K562 (cell line): Measurements from ENCODE around the gene P4HTM. TPM values are rescaled to one million over a fixed set of nuclear protein-coding genes. Genes with fewer than 3 reads are reported as not detected.
A peak's percentile ranks its signal among the peaks of the same experiment; 100 is the strongest.

Source experiments
- DNMT1 ChIP-seq: fragments of 450-650 bp; IDR thresholded peaks from 2 replicates; pipeline ENCODE4 v1.6.1; 2016; ENCODE audit warnings: antibody characterized with exemption, mild to moderate bottlenecking
- GABPA ChIP-seq: fragments of 200-800 bp; sonication (Bioruptor generic); conservative IDR thresholded peaks from 2 replicates; pipeline ENCODE4 v1.6.1; 2016; ENCODE audit warnings: low read depth, missing genetic modification characterization, missing compliant biosample characterization
- HNRNPH1 ChIP-seq: fragments of 200-400 bp; formaldehyde crosslinking; optimal IDR thresholded peaks from 2 replicates; pipeline ENCODE3; 2017; ENCODE audit warnings: low read depth, mild to moderate bottlenecking, low read length, moderate library complexity
- KDM1A ChIP-seq, 2 experiments: fragments of 450-650 bp; IDR thresholded peaks; 2 replicates each; pipeline ENCODE4 v1.6.1; 2016; ENCODE audit warnings: mild to moderate bottlenecking in 2 of 2
- NR2F6 ChIP-seq: fragments of 450-650 bp; formaldehyde crosslinking; IDR thresholded peaks from 2 replicates; pipeline ENCODE4 v1.4.0; 2020; ENCODE audit warnings: mild to moderate bottlenecking
- PRPF4 ChIP-seq: fragments of 200-400 bp; formaldehyde crosslinking; IDR thresholded peaks from one replicate; pipeline ENCODE4 v1.6.1; 2017; ENCODE audit warnings: low read length, low read depth, mild to moderate bottlenecking; ENCODE audit not compliant: insufficient read depth, poor library complexity, severe bottlenecking
- RB1 ChIP-seq: fragments of 450-650 bp; IDR thresholded peaks from 2 replicates; pipeline ENCODE4 v1.6.1; 2017; ENCODE audit warnings: low read depth, mild to moderate bottlenecking
- RBM22 ChIP-seq: fragments of 200-400 bp; formaldehyde crosslinking; IDR thresholded peaks from 2 replicates; pipeline ENCODE4 v1.6.1; 2018; ENCODE audit warnings: low read length, low read depth; ENCODE audit not compliant: poor library complexity, severe bottlenecking
- YBX1 ChIP-seq: fragments of 450-650 bp; IDR thresholded peaks from 2 replicates; pipeline ENCODE4 v1.7.1; 2016; ENCODE audit warnings: mild to moderate bottlenecking
- ZBTB1 ChIP-seq: sonication (generic); formaldehyde crosslinking; IDR thresholded peaks from 2 replicates; pipeline ENCODE4 v1.8.1; 2023; ENCODE audit warnings: missing genetic modification reagents, low read depth, mild to moderate bottlenecking, borderline replicate concordance
- ZNF282 ChIP-seq: sonication (generic); formaldehyde crosslinking; IDR thresholded peaks from 2 replicates; pipeline ENCODE4 v1.8.1; 2023; ENCODE audit warnings: missing genetic modification reagents
- polyA plus RNA-seq, 8 experiments: library from polyadenylated mRNA; depleted of rRNA in 4 of 8; stranded (reverse) in 5 of 8; unstranded in 3 of 8; fragments of >200 nt; fragmentation: Nextera tagmentation in 2 of 8; fragmentation: Illumina TruSeq in 1 of 8; extraction: Ambion mirVana in 2 of 8; extraction: Trizol in 1 of 8; gene quantifications; 2 replicates each; pipeline versions ENCODE4 v1.2.1 to v1.2.3, GENCODE V29; 2011 to 2014; ENCODE audit warnings: inconsistent platforms in 1 of 8, missing spikeins in 1 of 8
- total RNA-seq, 7 experiments: library from RNA; depleted of rRNA in 6 of 7; stranded (reverse); fragments of >200 nt in 6 of 7; fragmentation: Illumina TruSeq in 2 of 7; extraction: Trizol in 2 of 7; gene quantifications; 2 replicates each; pipeline versions ENCODE4 v1.2.1 to v1.2.3, GENCODE V29; 2011 to 2021; ENCODE audit warnings: low replicate concordance in 1 of 7
- TF ChIP-seq, protein P1 (sequence below): sonication (generic); formaldehyde crosslinking; IDR thresholded peaks from 2 replicates; pipeline ENCODE4 v1.8.0; 2022; ENCODE audit warnings: missing genetic modification reagents, mild to moderate bottlenecking, moderate library complexity, borderline replicate concordance
- TF ChIP-seq, protein P2 (sequence below): fragments of 200-800 bp; sonication (Bioruptor generic); IDR thresholded peaks from 2 replicates; pipeline ENCODE4 v1.6.1; 2017; ENCODE audit warnings: missing genetic modification characterization, missing compliant biosample characterization
- TF ChIP-seq, protein P3 (sequence below), 2 experiments: IDR thresholded peaks; 2 replicates each; pipeline ENCODE4 v1.6.1; 2011; ENCODE audit warnings: borderline replicate concordance in 1 of 2, control low read depth in 1 of 2, low read depth in 1 of 2, low read length in 1 of 2, mild to moderate bottlenecking in 1 of 2, mixed read lengths in 1 of 2, moderate library complexity in 1 of 2; ENCODE audit not compliant: insufficient read depth in 1 of 2, insufficient read length in 1 of 2, poor library complexity in 1 of 2, severe bottlenecking in 1 of 2; ENCODE audit errors: extremely low read depth in 1 of 2
- TF ChIP-seq, protein P4 (sequence below): fragments of 200-800 bp; sonication (Bioruptor generic); IDR thresholded peaks from 2 replicates; pipeline ENCODE4 v1.6.1; 2016; ENCODE audit warnings: missing genetic modification characterization, missing compliant biosample characterization
- TF ChIP-seq, protein P5 (sequence below): fragments of 250-450 bp; sonication (Bioruptor Pico); IDR thresholded peaks from 2 replicates; pipeline ENCODE4 v1.5.0; 2021

P4HTM gene
- total and polyA plus RNA-seq, 9 of the 15 experiments (the other 6 are each of a cell fraction or from before 2014, with no cell fraction given): 0.09 to 0.66 (median 0.25) TPM; not detected in 2

DNA sequence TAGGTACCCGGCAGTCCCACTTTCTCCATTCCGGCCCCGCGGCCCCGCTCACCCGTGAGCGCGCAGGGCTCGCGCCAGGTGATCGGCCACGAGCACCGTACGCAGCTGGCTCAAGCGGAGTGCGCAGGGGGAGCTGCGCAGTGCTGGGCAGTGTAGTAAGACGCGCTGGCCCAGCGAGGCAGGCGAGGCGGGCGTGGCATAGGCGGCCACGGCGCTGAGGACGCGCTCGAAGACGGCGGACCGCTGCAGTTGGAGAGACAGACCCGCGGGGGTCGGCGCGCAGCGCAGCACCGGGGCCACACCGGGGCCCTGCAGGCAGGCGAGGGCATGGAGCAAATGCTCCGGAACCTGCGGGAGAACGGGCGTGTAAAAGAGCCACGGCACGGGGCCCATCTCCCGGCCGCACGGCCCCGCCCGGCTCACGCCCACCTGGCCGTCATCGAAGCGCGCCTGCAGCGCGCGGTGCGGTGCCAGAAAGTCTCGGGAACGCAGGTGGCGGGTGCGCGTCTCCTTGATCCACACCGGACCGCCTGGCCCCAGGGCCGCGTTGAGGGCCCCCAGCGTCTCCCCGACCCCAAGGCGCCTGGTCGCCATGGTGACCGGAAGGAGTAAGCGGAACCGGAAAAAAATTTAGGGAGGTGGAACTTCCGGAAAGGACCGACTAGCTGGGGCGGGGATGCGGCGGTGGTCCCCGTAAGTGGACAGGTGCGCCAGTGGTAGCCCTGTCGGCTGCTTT is 28.1 kb downstream of the P4HTM start, which contains the start of gene DALRD3 (continued):
- TF ChIP-seq RB1 (no peak), HNRNPH1 (no peak), PRPF4 (no peak), ZNF282 (CRISPR knock-in tag) (no peak), KDM1A (IDR thresholded peaks at IDR 0.05) (no peak), GABPA (tag) (peak; percentile 93), YBX1 (no peak), NR2F6 (CRISPR knock-in tag) (0 out of 2 replicates have a peak, but pooled peaks have one; percentile 25), ZBTB1 (CRISPR knock-in tag) (no peak), DNMT1 (no peak), RBM22 (peak; percentile 75)
- TF ChIP-seq, protein P1, sequence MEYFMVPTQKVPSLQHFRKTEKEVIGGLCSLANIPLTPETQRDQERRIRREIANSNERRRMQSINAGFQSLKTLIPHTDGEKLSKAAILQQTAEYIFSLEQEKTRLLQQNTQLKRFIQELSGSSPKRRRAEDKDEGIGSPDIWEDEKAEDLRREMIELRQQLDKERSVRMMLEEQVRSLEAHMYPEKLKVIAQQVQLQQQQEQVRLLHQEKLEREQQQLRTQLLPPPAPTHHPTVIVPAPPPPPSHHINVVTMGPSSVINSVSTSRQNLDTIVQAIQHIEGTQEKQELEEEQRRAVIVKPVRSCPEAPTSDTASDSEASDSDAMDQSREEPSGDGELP (CRISPR knock-in tag): peak; percentile 82
- TF ChIP-seq, protein P2, sequence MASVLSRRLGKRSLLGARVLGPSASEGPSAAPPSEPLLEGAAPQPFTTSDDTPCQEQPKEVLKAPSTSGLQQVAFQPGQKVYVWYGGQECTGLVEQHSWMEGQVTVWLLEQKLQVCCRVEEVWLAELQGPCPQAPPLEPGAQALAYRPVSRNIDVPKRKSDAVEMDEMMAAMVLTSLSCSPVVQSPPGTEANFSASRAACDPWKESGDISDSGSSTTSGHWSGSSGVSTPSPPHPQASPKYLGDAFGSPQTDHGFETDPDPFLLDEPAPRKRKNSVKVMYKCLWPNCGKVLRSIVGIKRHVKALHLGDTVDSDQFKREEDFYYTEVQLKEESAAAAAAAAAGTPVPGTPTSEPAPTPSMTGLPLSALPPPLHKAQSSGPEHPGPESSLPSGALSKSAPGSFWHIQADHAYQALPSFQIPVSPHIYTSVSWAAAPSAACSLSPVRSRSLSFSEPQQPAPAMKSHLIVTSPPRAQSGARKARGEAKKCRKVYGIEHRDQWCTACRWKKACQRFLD (CRISPR knock-in tag): peak; percentile 65; the same call in 1 of the 2 replicates
- TF ChIP-seq, protein P3, sequence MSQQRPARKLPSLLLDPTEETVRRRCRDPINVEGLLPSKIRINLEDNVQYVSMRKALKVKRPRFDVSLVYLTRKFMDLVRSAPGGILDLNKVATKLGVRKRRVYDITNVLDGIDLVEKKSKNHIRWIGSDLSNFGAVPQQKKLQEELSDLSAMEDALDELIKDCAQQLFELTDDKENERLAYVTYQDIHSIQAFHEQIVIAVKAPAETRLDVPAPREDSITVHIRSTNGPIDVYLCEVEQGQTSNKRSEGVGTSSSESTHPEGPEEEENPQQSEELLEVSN (IDR thresholded peaks at IDR 0.05; ENCODE audit: borderline replicate concordance in 1 of 2, extremely low read depth in 1 of 2, insufficient read depth in 1 of 2, insufficient read length in 1 of 2, low read depth in 1 of 2, low read length in 1 of 2, poor library complexity in 1 of 2, severe bottlenecking in 1 of 2): peak in 1 of 2 experiments; percentile 42
- TF ChIP-seq, protein P4, sequence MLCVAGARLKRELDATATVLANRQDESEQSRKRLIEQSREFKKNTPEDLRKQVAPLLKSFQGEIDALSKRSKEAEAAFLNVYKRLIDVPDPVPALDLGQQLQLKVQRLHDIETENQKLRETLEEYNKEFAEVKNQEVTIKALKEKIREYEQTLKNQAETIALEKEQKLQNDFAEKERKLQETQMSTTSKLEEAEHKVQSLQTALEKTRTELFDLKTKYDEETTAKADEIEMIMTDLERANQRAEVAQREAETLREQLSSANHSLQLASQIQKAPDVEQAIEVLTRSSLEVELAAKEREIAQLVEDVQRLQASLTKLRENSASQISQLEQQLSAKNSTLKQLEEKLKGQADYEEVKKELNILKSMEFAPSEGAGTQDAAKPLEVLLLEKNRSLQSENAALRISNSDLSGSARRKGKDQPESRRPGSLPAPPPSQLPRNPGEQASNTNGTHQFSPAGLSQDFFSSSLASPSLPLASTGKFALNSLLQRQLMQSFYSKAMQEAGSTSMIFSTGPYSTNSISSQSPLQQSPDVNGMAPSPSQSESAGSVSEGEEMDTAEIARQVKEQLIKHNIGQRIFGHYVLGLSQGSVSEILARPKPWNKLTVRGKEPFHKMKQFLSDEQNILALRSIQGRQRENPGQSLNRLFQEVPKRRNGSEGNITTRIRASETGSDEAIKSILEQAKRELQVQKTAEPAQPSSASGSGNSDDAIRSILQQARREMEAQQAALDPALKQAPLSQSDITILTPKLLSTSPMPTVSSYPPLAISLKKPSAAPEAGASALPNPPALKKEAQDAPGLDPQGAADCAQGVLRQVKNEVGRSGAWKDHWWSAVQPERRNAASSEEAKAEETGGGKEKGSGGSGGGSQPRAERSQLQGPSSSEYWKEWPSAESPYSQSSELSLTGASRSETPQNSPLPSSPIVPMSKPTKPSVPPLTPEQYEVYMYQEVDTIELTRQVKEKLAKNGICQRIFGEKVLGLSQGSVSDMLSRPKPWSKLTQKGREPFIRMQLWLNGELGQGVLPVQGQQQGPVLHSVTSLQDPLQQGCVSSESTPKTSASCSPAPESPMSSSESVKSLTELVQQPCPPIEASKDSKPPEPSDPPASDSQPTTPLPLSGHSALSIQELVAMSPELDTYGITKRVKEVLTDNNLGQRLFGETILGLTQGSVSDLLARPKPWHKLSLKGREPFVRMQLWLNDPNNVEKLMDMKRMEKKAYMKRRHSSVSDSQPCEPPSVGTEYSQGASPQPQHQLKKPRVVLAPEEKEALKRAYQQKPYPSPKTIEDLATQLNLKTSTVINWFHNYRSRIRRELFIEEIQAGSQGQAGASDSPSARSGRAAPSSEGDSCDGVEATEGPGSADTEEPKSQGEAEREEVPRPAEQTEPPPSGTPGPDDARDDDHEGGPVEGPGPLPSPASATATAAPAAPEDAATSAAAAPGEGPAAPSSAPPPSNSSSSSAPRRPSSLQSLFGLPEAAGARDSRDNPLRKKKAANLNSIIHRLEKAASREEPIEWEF (CRISPR knock-in tag): no peak
- TF ChIP-seq, protein P5, sequence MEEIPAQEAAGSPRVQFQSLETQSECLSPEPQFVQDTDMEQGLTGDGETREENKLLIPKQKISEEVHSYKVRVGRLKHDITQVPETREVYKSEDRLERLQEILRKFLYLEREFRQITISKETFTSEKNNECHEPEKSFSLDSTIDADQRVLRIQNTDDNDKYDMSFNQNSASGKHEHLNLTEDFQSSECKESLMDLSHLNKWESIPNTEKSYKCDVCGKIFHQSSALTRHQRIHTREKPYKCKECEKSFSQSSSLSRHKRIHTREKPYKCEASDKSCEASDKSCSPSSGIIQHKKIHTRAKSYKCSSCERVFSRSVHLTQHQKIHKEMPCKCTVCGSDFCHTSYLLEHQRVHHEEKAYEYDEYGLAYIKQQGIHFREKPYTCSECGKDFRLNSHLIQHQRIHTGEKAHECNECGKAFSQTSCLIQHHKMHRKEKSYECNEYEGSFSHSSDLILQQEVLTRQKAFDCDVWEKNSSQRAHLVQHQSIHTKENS (CRISPR knock-in tag): peak; percentile 59; the same call in 1 of the 2 replicates
